ENCODE measurements around the gene COP1.
"Not testable (repeated sequence)": the region's sequence is repeated elsewhere in the genome, so short reads cannot be mapped to it uniquely, and the experiment has no call there.

The COP1 gene

DNA sequence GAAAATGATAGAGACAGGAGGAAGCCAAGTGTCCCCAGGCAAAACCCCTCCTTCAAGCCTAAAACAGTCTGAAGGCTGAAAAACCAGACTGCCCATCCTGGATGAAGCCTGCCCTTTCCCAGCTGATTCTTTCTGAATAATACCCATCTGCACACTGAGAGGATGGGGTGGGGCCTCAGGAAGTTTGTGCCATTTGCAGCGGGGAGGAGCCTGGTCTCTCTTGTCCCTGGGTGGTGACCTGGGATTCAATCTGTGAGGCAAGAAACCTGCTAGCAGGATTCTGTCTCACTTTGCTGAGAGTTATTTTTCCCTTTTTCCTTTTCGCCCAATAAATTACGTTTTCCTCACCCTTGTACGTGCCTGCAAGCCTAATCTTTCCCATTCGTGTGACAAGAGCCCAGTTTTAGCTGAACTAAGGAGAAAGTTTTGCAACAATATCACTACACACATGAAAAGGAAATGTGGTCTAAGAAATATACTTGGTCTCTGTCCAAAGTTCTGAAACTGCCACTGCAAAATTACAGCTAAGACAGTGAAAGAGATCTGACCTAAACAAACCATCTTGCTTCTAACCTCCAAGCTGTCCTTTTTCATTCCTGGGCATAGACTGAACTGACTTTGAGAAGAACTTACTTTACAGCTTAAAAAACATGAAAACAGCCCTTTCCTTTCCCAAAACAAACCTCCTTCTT, 105.0 kb downstream of the COP1 start:
- Histone ChIP-seq H3K4me3 (ENCODE audit: low read depth in 1 of 2, low read length in 2 of 2) (no peak overlapping the region), H3K9me3 (ENCODE audit: control insufficient read depth in 1 of 2, low read length in 2 of 2) (peaks cover 23 to 29% of the 10 kb centered on the region in 2 donors), H3K9ac (ENCODE audit: low read depth in 1 of 2, low read length in 2 of 2) (no peak overlapping the region), H3K27ac (ENCODE audit: low read depth, low read length) (no peak overlapping the region), H3K4me1 (ENCODE audit: control insufficient read depth in 1 of 2, insufficient read depth in 2 of 2, low read length in 2 of 2) (no peaks in the 10 kb centered on the region), H3K36me3 (ENCODE audit: control insufficient read depth in 1 of 2, insufficient read depth in 2 of 2, low read length in 2 of 2) (peaks cover 3 to 65% of the 10 kb centered on the region in 2 donors), H3K27me3 (ENCODE audit: control insufficient read depth in 1 of 2, insufficient read depth in 2 of 2, low read length in 2 of 2) (no peaks in the 10 kb centered on the region)

DNA sequence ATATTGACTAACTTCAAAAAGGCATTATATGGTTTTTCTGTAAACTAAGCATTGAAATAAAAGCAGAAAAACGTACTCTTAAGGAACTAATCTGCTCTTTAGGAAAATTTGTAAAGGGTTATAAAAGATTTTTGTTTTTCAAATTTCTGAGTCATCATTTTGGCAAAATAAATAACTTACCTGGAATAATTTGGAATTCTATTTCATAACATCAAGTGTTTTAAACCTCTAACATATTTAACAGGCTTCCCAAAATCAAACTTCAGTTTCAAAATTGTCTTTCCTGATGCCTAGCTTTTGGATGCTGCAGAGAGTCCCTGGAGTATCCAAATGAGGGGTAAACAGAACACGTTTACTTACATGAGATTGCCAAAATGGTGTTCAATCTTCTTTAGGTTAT, 108.5 kb downstream of the COP1 start:
- Histone ChIP-seq H3K36me3 (ENCODE audit: control insufficient read depth in 1 of 2, insufficient read depth in 2 of 2, low read length in 2 of 2) (peaks cover 9 to 59% of the 10 kb centered on the region in 2 donors), H3K4me3 (ENCODE audit: low read depth in 1 of 2, low read length in 2 of 2) (no peak overlapping the region), H3K4me1 (ENCODE audit: control insufficient read depth in 1 of 2, insufficient read depth in 2 of 2, low read length in 2 of 2) (no peaks in the 10 kb centered on the region), H3K9ac (ENCODE audit: low read depth in 1 of 2, low read length in 2 of 2) (no peak overlapping the region), H3K27me3 (ENCODE audit: control insufficient read depth in 1 of 2, insufficient read depth in 2 of 2, low read length in 2 of 2) (no peaks in the 10 kb centered on the region), H3K27ac (ENCODE audit: low read depth, low read length) (no peak overlapping the region), H3K9me3 (ENCODE audit: control insufficient read depth in 1 of 2, low read length in 2 of 2) (peaks cover 23 to 34% of the 10 kb centered on the region in 2 donors)

DNA sequence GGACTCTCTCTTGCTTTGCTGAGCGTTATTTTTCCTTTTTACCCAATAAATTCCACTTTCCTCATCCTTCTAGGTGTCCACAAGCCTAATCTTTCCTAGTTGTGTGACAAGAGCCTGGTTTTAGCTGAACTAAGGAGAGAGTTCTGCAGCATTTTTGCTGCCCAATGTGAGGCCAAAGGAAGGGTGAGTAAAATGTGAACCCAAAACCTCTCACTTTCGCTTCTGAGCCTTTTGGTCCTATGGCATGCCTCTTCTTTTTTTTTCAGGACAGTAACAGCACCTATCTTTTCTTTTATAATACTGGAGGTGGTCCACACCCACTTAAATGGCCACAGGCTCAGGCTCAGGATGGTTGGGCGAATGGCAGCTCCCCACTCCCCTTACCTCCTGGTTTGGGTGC, 111.1 kb downstream of the COP1 start:
- Histone ChIP-seq H3K27me3 (ENCODE audit: control insufficient read depth in 1 of 2, insufficient read depth in 2 of 2, low read length in 2 of 2) (no peaks in the 10 kb centered on the region), H3K9me3 (ENCODE audit: control insufficient read depth in 1 of 2, low read length in 2 of 2) (peaks cover 21 to 32% of the 10 kb centered on the region in 2 donors), H3K27ac (ENCODE audit: low read depth, low read length) (no peak overlapping the region), H3K36me3 (ENCODE audit: control insufficient read depth in 1 of 2, insufficient read depth in 2 of 2, low read length in 2 of 2) (peaks cover 9 to 40% of the 10 kb centered on the region in 2 donors), H3K4me1 (ENCODE audit: control insufficient read depth in 1 of 2, insufficient read depth in 2 of 2, low read length in 2 of 2) (no peaks in the 10 kb centered on the region), H3K9ac (ENCODE audit: low read depth in 1 of 2, low read length in 2 of 2) (no peak overlapping the region), H3K4me3 (ENCODE audit: low read depth in 1 of 2, low read length in 2 of 2) (no peak overlapping the region)

DNA sequence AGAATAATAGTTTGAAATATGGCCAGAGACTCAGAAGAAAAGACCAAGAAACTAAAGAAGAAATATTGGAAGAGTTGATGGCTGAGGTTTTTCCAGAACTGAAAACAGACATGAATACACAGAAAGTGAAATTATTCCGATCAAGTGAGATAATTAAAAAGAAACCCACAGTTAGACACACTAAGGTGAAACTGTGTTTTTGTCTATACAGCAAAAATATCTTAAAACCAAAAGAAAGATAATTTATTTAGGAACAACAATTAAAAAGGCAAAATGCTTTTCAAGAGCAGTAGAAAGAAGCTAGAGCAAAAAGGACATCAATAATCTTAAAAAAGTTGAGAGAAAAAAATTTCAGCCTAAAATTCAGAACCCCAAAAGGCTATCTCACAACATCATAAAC, 116.3 kb downstream of the COP1 start:
- peaks cover 0 to 4% of the 10 kb centered on the region in 2 donors for H3K9me3 ChIP-seq (ENCODE audit: control insufficient read depth in 1 of 2, low read length in 2 of 2)
- no peak overlapping the region for H3K27ac ChIP-seq (ENCODE audit: low read depth, low read length)
- no peak overlapping the region for H3K4me3 ChIP-seq (ENCODE audit: low read depth in 1 of 2, low read length in 2 of 2)
- no peaks in the 10 kb centered on the region for H3K36me3 ChIP-seq (ENCODE audit: control insufficient read depth in 1 of 2, insufficient read depth in 2 of 2, low read length in 2 of 2)
- no peaks in the 10 kb centered on the region for H3K27me3 ChIP-seq (ENCODE audit: control insufficient read depth in 1 of 2, insufficient read depth in 2 of 2, low read length in 2 of 2)
- no peaks in the 10 kb centered on the region for H3K4me1 ChIP-seq (ENCODE audit: control insufficient read depth in 1 of 2, insufficient read depth in 2 of 2, low read length in 2 of 2)
- H3K9ac ChIP-seq (ENCODE audit: low read depth in 1 of 2, low read length in 2 of 2), result no peak overlapping the region

DNA sequence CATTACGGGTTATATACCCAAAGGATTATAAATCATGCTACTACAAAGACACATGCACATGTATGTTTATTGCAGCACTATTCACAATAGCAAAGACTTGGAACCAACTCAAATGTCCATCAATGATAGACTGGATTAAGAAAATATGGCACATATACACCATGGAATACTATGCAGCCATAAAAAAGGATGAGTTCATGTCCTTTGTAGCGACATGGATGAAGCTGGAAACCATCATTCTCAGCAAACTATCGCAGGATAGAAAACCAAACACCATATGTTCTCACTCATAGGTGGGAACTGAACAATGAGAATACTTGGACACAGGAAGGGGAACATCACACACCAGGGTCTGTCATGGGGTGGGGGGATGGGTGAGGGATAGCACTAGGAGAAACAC, 119.3 kb downstream of the COP1 start:
- H3K27ac ChIP-seq (ENCODE audit: low read depth, low read length); H3K4me1 ChIP-seq (ENCODE audit: control insufficient read depth in 1 of 2, insufficient read depth in 2 of 2, low read length in 2 of 2); H3K9ac ChIP-seq (ENCODE audit: low read depth in 1 of 2, low read length in 2 of 2); H3K9me3 ChIP-seq (ENCODE audit: control insufficient read depth in 1 of 2, low read length in 2 of 2); H3K4me3 ChIP-seq (ENCODE audit: low read depth in 1 of 2, low read length in 2 of 2); H3K36me3 ChIP-seq (ENCODE audit: control insufficient read depth in 1 of 2, insufficient read depth in 2 of 2, low read length in 2 of 2); H3K27me3 ChIP-seq (ENCODE audit: control insufficient read depth in 1 of 2, insufficient read depth in 2 of 2, low read length in 2 of 2): not testable (repeated sequence)

DNA sequence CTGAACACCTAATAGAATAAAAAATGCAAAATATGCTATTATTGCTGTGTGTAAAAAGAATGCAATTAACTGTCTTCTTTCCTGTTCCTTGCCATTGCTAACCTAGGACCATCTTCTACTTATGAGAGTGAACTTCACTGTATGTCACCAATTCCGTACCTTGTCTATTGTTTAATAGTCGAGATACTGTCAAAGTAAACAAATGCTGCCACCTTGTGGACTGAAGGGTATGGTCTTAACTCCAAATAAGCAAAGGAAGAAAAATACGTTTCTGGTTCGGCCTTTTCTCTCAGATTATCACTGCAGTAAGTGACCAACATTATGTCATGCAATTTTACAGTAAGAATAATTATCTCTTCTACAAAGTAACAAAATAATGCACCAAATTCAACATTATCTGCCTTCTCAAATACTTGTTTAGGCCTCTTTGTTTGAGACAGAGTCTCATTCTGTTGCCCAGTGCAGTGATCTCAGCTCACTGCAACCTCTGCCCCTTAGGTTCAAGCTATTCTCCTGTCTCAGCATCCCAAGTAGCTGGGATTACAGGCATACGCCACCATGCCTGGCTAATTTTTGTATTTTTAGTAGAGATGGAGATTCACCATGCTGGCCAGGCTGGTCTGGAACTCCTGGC, 133.4 kb downstream of the COP1 start:
- no peaks in the 10 kb centered on the region for H3K27me3 ChIP-seq (ENCODE audit: control insufficient read depth in 1 of 2, insufficient read depth in 2 of 2, low read length in 2 of 2)
- no peak overlapping the region for H3K4me3 ChIP-seq (ENCODE audit: low read depth in 1 of 2, low read length in 2 of 2)
- no peak overlapping the region for H3K27ac ChIP-seq (ENCODE audit: low read depth, low read length)
- no peak overlapping the region for H3K9ac ChIP-seq (ENCODE audit: low read depth in 1 of 2, low read length in 2 of 2)
- H3K36me3 ChIP-seq (ENCODE audit: control insufficient read depth in 1 of 2, insufficient read depth in 2 of 2, low read length in 2 of 2), result peaks cover under 1 to 3% of the 10 kb centered on the region in 2 donors
- H3K4me1 ChIP-seq (ENCODE audit: control insufficient read depth in 1 of 2, insufficient read depth in 2 of 2, low read length in 2 of 2), result peaks cover 4 to 11% of the 10 kb centered on the region in 2 donors
- no peaks in the 10 kb centered on the region for H3K9me3 ChIP-seq (ENCODE audit: control insufficient read depth in 1 of 2, low read length in 2 of 2)

DNA sequence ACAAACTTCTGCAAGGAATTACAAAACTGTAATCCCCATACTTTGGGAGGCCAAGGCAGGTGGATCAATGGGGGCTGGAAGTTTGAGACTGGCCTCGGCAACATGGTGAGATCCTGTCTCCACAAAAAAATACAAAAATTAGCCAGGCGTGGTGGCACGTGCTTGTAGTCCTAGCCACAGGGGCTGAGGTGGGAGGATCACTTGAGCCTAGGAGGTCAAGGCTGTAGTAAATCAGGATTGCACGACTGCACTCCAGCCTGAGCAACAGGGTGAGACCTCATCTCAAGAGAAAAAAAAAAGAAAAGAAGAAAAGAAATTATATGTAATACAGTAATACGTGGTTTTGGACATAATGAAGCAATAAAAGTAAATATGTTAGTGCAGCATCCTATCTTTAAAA, 138.2 kb downstream of the COP1 start:
- no peak overlapping the region for H3K4me3 ChIP-seq (ENCODE audit: low read depth in 1 of 2, low read length in 2 of 2)
- no peak overlapping the region for H3K27ac ChIP-seq (ENCODE audit: low read depth, low read length)
- peaks cover 14 to 23% of the 10 kb centered on the region in 2 donors for H3K4me1 ChIP-seq (ENCODE audit: control insufficient read depth in 1 of 2, insufficient read depth in 2 of 2, low read length in 2 of 2)
- H3K36me3 ChIP-seq (ENCODE audit: control insufficient read depth in 1 of 2, insufficient read depth in 2 of 2, low read length in 2 of 2), result no peaks in the 10 kb centered on the region
- no peaks in the 10 kb centered on the region for H3K9me3 ChIP-seq (ENCODE audit: control insufficient read depth in 1 of 2, low read length in 2 of 2)
- no peaks in the 10 kb centered on the region for H3K27me3 ChIP-seq (ENCODE audit: control insufficient read depth in 1 of 2, insufficient read depth in 2 of 2, low read length in 2 of 2)
- H3K9ac ChIP-seq (ENCODE audit: low read depth in 1 of 2, low read length in 2 of 2), result no peak overlapping the region

DNA sequence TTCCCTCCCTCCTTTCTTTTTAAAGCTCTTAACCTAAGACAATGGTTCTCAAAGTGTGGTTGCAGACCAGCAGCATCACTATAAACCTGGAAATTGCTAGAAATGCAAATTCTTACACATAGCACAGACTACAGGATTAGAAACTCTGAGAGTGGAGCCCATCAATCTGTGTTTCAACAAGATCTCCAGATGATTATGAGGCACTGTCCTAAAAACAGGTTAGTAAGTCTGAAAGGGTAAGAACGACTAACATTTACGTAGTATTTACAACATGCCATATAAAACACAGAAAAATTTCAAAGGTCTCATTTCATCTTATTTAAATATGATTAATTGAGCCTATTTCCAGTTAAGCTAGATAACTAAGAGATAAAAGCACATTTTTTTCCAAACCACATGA, 138.8 kb downstream of the COP1 start:
- Histone ChIP-seq H3K27me3 (ENCODE audit: control insufficient read depth in 1 of 2, insufficient read depth in 2 of 2, low read length in 2 of 2) (no peaks in the 10 kb centered on the region), H3K36me3 (ENCODE audit: control insufficient read depth in 1 of 2, insufficient read depth in 2 of 2, low read length in 2 of 2) (no peaks in the 10 kb centered on the region), H3K9ac (ENCODE audit: low read depth in 1 of 2, low read length in 2 of 2) (no peak overlapping the region), H3K4me1 (ENCODE audit: control insufficient read depth in 1 of 2, insufficient read depth in 2 of 2, low read length in 2 of 2) (peaks cover 14 to 23% of the 10 kb centered on the region in 2 donors), H3K9me3 (ENCODE audit: control insufficient read depth in 1 of 2, low read length in 2 of 2) (no peaks in the 10 kb centered on the region), H3K4me3 (ENCODE audit: low read depth in 1 of 2, low read length in 2 of 2) (no peak overlapping the region), H3K27ac (ENCODE audit: low read depth, low read length) (no peak overlapping the region)

DNA sequence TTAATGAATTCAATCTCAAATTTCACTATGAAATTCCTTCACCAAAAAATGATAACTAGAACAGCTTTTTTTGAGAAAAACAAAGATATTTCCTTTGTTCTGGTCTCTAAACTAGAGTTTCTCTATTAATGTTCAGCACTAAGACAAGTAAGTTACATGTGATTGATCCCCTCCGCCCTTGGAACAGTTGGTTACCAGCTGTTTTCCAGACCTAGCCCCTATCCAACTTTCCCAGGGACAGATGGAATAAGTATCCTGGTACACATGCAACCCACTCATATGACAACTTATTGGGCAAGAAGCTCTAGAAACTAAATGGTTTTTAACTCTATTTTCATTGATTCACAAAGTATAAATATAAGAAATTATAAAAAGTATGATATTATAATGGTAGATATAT, 140.4 kb downstream of the COP1 start:
- peaks cover 14 to 23% of the 10 kb centered on the region in 2 donors for H3K4me1 ChIP-seq (ENCODE audit: control insufficient read depth in 1 of 2, insufficient read depth in 2 of 2, low read length in 2 of 2)

DNA sequence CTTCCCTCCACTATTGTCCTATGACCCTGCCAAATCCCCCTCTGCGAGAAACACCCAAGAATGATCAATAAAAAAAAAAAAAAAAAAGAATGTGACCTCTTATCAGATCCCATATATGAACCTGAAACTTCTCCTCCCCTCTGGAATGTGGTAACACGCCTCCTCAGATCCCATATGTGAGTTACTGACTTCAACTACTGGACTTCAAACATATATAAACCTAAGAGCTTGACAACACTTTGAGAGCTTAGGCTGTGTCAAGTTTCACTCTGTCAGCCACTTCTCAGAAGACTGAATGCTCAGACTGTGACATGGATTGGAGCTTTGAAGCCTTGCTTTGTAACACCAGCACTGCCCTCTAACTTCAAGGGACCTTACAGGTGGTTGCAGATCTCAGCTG, 148.4 kb downstream of the COP1 start:
- Histone ChIP-seq H3K27me3 (ENCODE audit: control insufficient read depth in 1 of 2, insufficient read depth in 2 of 2, low read length in 2 of 2) (no peaks in the 10 kb centered on the region), H3K27ac (ENCODE audit: low read depth, low read length) (no peak overlapping the region), H3K36me3 (ENCODE audit: control insufficient read depth in 1 of 2, insufficient read depth in 2 of 2, low read length in 2 of 2) (no peaks in the 10 kb centered on the region), H3K9ac (ENCODE audit: low read depth in 1 of 2, low read length in 2 of 2) (no peak overlapping the region), H3K9me3 (ENCODE audit: control insufficient read depth in 1 of 2, low read length in 2 of 2) (no peaks in the 10 kb centered on the region), H3K4me1 (ENCODE audit: control insufficient read depth in 1 of 2, insufficient read depth in 2 of 2, low read length in 2 of 2) (peaks cover 0 to 11% of the 10 kb centered on the region in 2 donors), H3K4me3 (ENCODE audit: low read depth in 1 of 2, low read length in 2 of 2) (no peak overlapping the region)

More for the DNA sequence above, 140.4 kb downstream of the COP1 start:
- Histone ChIP-seq H3K27ac (ENCODE audit: low read depth, low read length) (no peak overlapping the region), H3K9ac (ENCODE audit: low read depth in 1 of 2, low read length in 2 of 2) (no peak overlapping the region), H3K27me3 (ENCODE audit: control insufficient read depth in 1 of 2, insufficient read depth in 2 of 2, low read length in 2 of 2) (no peaks in the 10 kb centered on the region), H3K9me3 (ENCODE audit: control insufficient read depth in 1 of 2, low read length in 2 of 2) (no peaks in the 10 kb centered on the region), H3K4me3 (ENCODE audit: low read depth in 1 of 2, low read length in 2 of 2) (no peak overlapping the region), H3K36me3 (ENCODE audit: control insufficient read depth in 1 of 2, insufficient read depth in 2 of 2, low read length in 2 of 2) (no peaks in the 10 kb centered on the region)

Measured in duodenal mucosa (tissue), 2 donors.